ENCODE data around the gene XAF1. TPM values are rescaled to one million over a fixed set of nuclear protein-coding genes. Genes with fewer than 3 reads are reported as not detected.

XAF1 gene
- total RNA-seq, result 10 to 100 TPM; 25.2 to 50.3 (median 45.6) TPM

DNA sequence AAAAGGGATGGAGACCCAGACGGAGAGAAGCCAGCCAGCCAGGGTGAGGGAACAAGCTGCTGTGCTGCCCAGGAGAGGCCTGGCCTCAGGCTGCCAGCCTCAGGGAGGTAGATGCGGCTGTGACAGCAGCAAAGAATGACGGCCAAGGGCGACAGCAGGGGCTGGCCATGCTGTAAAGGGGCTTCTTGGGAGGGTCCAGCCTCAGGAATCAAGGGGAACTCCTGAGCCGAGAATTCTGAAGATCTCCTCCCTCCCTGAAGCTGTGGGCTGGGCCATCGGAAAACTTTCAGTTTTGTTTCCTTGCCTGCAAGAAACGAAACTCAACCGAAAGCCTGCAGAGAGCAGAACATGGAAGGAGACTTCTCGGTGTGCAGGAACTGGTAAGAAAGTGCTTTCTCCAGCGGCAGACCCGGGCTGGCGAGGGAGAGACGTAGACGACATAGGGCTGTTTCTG is at the start of gene XAF1:
TSS of gene XAF1 (plus strand) at position 316 of the 454 bp plus-strand sequence. CDS start at position 349, 33 bp downstream.
- Histone ChIP-seq H3K9me3 (no peaks in the 10 kb centered on the region), H3K4me3 (peak within 1 kb of the TSS; percentile 31 to 72 (median 50)), H3K27me3 (no peaks in the 10 kb centered on the region), H3K27ac (peak within 1 kb of the TSS; percentile 69 to 92 (median 83)), H3K4me1 (peaks cover 0 to 61% (median 30%) of the 10 kb centered on the region in 4 donors), H3K36me3 (peaks cover 0 to 28% (median 0%) of the 10 kb centered on the region in 3 donors)
- DNase-seq (ENCODE audit: low spot score in 2 of 2), result peak in 1 of 2 donors; percentile 34
- TF ChIP-seq, protein P1, sequence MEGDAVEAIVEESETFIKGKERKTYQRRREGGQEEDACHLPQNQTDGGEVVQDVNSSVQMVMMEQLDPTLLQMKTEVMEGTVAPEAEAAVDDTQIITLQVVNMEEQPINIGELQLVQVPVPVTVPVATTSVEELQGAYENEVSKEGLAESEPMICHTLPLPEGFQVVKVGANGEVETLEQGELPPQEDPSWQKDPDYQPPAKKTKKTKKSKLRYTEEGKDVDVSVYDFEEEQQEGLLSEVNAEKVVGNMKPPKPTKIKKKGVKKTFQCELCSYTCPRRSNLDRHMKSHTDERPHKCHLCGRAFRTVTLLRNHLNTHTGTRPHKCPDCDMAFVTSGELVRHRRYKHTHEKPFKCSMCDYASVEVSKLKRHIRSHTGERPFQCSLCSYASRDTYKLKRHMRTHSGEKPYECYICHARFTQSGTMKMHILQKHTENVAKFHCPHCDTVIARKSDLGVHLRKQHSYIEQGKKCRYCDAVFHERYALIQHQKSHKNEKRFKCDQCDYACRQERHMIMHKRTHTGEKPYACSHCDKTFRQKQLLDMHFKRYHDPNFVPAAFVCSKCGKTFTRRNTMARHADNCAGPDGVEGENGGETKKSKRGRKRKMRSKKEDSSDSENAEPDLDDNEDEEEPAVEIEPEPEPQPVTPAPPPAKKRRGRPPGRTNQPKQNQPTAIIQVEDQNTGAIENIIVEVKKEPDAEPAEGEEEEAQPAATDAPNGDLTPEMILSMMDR (IDR thresholded peaks at IDR 0.05), result no peak
- TF ChIP-seq POLR2A (IDR thresholded peaks at IDR 0.05), result no peak
- no peak for TF ChIP-seq EP300 (IDR thresholded peaks at IDR 0.05)
- WGBS, 2 donors, result 26 to 27% methylated on average over 12 to 14 of the region's 14 CpGs

GRCh38 chr17:6706499-6706898 is 49.3 kb upstream of the XAF1 start:
- no peak overlapping the region for H3K27ac ChIP-seq
- WGBS, 2 donors, result 78 to 89% methylated on average over 6 to 14 of the region's 14 CpGs
- H3K4me3 ChIP-seq, result no peak overlapping the region
- TF ChIP-seq, protein P1 (IDR thresholded peaks at IDR 0.05), result no peak
- TF ChIP-seq POLR2A (IDR thresholded peaks at IDR 0.05) (no peak), EP300 (IDR thresholded peaks at IDR 0.05) (no peak)
- H3K4me1 ChIP-seq, result no peaks in the 10 kb centered on the region
- peaks cover 0 to 10% of the 10 kb centered on the region in 2 donors for H3K27me3 ChIP-seq
- DNase-seq (ENCODE audit: low spot score in 2 of 2), result no peak
- H3K36me3 ChIP-seq, result no peaks in the 10 kb centered on the region
- H3K9me3 ChIP-seq, result no peaks in the 10 kb centered on the region

GRCh38 chr17:6706996-6707395 is 48.9 kb upstream of the XAF1 start:
- Histone ChIP-seq H3K27ac (no peak overlapping the region), H3K4me1 (no peaks in the 10 kb centered on the region), H3K9me3 (no peaks in the 10 kb centered on the region), H3K27me3 (peaks cover 0 to 15% of the 10 kb centered on the region in 2 donors), H3K4me3 (no peak overlapping the region), H3K36me3 (no peaks in the 10 kb centered on the region)
- 72 to 79% methylated on average over 8 of the region's 8 CpGs for WGBS, 2 donors
- TF ChIP-seq, protein P1 (IDR thresholded peaks at IDR 0.05), result no peak
- TF ChIP-seq POLR2A (IDR thresholded peaks at IDR 0.05), result no peak
- TF ChIP-seq EP300 (IDR thresholded peaks at IDR 0.05), result no peak
- no peak for DNase-seq (ENCODE audit: low spot score in 2 of 2)

- Histone ChIP-seq H3K4me3 (no peak overlapping the region), H3K36me3 (no peaks in the 10 kb centered on the region), H3K27ac (no peak overlapping the region), H3K27me3 (peaks cover 0 to 30% of the 10 kb centered on the region in 2 donors), H3K9me3 (no peaks in the 10 kb centered on the region), H3K4me1 (peaks cover 0 to 8% (median 2%) of the 10 kb centered on the region in 4 donors)
- 84 to 89% methylated on average over 12 of the region's 12 CpGs for WGBS, 2 donors
- no peak for DNase-seq (ENCODE audit: low spot score in 2 of 2)
- TF ChIP-seq, protein P1 (IDR thresholded peaks at IDR 0.05), result no peak
- no peak for TF ChIP-seq POLR2A (IDR thresholded peaks at IDR 0.05)
- TF ChIP-seq EP300 (IDR thresholded peaks at IDR 0.05), result no peak
Measured at GRCh38 chr17:6708357-6708961, 47.4 kb upstream of the XAF1 start.

- 77 to 82% methylated on average over 11 of the region's 11 CpGs for WGBS, 2 donors
- Histone ChIP-seq H3K27ac (no peak overlapping the region), H3K36me3 (no peaks in the 10 kb centered on the region), H3K4me1 (peaks cover 0 to 12% (median 3%) of the 10 kb centered on the region in 4 donors), H3K9me3 (peaks cover 0 to 17% (median 0%) of the 10 kb centered on the region in 4 donors), H3K27me3 (peaks cover 0 to 46% of the 10 kb centered on the region in 2 donors), H3K4me3 (no peak overlapping the region)
- DNase-seq (ENCODE audit: low spot score in 2 of 2), result no peak
- no peak for TF ChIP-seq EP300 (IDR thresholded peaks at IDR 0.05)
- no peak for TF ChIP-seq POLR2A (IDR thresholded peaks at IDR 0.05)
- TF ChIP-seq, protein P1 (IDR thresholded peaks at IDR 0.05), result no peak
Measured at GRCh38 chr17:6710317-6710716, 45.5 kb upstream of the XAF1 start.

All from tibial nerve (tissue), 4 donors.